NK-92 treated with Interleukin-12 subunit alpha and Interleukin-12 subunit beta, amount 100 ng/mL, for 24 hours (cell line): ENCODE data around the gene RPS6KB1.
"Not testable (repeated sequence)": the region's sequence is repeated elsewhere in the genome, so short reads cannot be mapped to it uniquely, and the experiment has no call there.

ENCODE experiments used
- DNase-seq: peaks from one replicate; lab custom pipeline; 2025; lab: John Stamatoyannopoulos, UW

Gene RPS6KB1

DNA sequence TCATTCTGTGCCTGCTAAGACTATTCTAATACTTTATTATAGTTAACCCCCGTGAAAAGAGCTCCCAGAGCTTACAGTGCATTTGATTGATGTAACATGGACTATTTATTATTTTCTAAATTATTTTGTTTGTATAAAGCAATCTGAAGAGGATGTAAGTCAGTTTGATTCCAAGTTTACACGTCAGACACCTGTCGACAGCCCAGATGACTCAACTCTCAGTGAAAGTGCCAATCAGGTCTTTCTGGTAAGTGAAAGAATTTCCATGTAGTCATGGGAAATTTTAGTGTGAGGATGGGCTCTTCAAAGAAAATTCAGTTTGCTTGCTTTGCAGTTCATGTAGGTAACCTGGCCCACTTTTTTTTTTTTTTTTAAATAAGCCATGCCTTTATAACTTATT lies 47.8 kb downstream of the RPS6KB1 start:
- DNase-seq, result not testable (repeated sequence)

DNA sequence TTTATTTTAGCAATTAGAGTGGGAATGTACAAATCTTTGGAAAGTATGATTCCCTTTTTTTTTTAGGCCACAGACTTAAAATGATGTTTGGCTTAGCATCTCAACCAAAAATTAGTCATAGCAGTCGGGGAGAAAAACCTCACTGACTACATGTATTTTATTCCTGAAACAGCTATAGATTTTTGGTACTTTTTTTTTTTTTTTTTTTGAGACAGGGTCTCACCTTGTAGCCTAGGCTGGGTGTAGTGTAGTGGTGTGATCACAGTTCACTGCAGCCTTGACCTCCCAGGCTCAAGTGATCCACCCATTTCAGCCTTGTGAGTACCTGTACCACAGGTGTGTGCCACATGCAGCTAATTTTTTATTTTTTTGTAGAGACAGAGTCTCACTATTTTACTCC lies 48.2 kb downstream of the RPS6KB1 start:
- DNase-seq, result no peak

DNA sequence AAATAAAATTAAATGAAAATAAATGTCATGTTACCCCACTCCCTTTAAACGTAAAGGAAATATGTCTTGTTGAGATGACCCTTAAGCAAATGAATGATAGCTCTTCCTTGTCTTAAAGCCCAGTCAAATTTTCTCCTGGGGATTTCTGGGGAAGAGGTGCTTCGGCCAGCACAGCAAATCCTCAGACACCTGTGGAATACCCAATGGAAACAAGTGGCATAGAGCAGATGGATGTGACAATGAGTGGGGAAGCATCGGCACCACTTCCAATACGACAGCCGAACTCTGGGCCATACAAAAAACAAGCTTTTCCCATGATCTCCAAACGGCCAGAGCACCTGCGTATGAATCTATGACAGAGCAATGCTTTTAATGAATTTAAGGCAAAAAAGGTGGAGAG lies 53.5 kb downstream of the RPS6KB1 start:
- DNase-seq, result not testable (repeated sequence)

DNA sequence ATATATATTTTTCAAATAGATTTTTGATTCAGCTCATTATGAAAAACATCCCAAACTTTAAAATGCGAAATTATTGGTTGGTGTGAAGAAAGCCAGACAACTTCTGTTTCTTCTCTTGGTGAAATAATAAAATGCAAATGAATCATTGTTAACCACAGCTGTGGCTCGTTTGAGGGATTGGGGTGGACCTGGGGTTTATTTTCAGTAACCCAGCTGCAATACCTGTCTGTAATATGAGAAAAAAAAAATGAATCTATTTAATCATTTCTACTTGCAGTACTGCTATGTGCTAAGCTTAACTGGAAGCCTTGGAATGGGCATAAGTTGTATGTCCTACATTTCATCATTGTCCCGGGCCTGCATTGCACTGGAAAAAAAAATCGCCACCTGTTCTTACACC lies 54.4 kb downstream of the RPS6KB1 start:
- not testable (repeated sequence) for DNase-seq

DNA sequence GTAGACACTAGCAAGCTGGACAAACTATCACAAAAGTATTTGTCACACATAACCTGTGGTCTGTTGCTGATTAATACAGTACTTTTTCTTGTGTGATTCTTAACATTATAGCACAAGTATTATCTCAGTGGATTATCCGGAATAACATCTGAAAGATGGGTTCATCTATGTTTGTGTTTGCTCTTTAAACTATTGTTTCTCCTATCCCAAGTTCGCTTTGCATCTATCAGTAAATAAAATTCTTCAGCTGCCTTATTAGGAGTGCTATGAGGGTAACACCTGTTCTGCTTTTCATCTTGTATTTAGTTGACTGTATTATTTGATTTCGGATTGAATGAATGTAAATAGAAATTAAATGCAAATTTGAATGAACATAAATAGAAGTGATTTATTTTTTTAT lies 57.1 kb downstream of the RPS6KB1 start:
- no peak for DNase-seq

DNA sequence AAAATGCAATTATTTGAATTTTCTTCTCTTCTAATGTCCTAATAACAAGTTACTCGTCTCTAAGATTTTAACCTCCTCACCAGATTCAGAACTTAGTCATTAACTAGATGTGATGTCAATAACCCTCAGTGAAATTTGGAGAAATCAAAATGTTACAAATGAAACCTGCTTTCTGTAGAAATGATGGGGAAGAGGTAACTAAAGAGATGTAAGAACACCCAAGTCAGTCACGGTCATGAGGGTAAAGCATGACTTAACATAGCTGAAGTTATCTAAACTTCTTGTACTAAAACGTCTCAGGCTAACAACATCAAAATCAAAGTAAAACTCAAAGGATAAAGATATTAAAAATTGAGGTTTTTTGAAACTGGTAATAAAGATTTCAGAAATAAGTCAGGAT lies 61.9 kb downstream of the RPS6KB1 start:
- no peak for DNase-seq

DNA sequence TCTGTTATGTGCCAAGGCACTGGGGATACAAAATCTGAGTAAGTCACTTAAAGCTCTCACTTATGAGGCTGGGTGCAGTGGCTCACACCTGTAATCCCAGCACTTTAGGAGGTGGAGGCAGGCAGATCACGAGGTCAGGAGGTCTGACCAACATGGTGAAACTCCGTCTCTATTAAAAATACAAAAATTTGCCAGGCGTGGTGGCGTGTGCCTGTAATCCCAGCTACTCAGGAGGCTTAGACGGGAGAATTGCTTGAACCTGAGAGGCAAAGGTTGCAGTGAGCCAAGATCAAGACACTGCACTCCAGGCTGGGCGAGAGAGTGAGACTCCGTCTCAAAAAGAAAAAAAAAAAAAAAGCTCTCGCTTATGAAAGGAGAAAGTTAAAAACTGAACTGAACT lies 66.7 kb downstream of the RPS6KB1 start:
- not testable (repeated sequence) for DNase-seq

DNA sequence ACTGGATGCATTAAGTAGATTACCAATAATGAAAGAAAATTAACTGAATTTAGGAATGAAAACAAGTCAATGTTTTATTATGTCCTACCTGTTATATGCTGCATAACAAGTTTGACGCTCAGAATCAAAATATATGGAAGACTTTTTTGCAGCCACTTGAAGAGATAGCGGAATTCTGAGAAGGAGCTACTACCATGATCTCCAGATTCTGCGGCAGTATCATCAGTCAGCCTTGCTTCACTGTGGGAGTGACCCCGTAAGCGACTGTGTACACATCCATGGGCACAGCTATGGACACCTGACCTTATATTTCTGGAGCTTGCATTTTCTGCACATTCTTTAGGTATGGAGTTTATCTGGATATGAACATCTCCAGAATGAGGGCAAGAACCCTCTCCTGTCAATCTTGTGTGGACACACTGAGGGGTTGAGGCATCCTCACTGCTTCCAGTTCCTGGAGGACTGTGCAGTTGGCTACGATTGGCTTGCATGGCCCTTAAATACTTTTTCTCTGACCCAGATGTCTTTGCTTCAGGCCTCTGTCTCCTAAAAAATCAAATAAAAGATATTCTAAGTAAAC lies 69.9 kb downstream of the RPS6KB1 start:
- DNase-seq, result no peak

DNA sequence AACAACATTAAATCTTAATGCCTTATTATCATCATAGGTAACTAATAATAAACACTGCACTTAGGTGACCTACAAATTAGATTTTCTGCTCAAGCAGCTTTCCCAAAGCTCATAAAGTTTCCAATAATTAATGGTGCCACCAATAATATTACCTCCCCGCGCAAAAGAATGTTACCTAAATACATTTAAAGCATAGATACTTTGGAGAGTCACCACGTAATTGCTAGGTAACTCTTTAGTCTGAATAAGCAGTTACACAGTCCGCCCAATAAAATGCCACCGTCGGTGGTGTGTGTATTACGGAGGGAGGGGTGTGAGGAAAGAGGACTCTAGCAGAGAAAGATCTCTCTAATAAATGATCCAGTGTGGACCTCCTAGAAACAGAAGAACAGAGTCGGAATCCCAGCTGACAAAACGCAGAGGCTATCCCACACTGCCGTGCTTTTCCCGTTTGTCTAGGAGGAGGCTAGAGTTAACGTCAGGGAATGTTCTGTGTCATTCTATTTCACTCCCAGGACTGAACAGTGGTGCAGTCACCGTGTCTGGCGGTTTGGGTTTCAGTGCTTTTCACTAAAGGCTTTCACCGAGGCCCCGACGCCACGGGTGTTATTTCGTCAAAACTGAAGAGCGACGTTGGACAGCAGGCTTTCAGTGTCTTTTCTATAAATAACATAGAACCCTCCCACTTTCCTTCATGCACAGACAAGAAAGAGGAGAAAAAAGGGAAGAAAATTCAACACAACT lies 71.0 kb downstream of the RPS6KB1 start:
- no peak for DNase-seq

DNA sequence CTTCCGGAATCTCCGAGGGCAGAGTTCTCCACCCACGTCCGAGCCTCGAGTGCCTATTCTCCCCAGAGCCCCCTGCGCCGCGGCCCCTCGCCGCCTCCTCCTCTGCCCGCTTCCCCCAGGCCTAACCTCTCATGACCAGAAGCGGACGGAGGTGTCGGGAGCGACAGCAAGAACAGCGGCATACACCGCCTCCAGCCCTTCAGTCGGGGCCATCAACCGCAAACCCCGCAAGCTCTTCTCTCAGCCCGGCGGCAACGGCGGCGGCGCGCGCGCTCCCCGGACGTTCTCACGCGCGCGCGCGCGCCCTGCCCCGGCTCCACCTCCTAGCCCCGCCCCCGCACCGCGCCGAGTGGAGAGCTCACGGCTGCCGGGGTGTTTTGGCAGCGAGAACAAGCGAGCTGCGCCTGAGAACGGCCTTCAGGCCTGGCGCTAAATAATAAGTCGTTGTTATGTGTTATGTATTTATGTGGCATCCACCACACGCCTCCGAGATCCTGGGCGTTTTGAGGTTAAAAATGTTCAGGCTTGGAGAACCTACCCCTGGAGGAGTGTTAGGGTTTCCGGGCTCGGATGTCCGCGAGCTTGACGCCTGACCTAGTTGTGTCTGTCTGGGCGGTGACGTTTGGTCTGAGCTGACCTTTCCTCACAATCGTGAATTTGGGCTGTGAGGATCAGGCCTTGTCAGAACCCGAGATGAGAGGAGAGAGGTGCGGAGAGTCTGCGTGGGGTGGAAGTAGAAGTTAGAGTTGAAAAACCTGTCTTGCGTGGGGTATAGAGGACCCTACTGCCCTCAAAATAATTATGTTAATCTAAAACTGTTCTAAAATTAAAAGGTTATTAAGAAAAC lies 71.8 kb downstream of the RPS6KB1 start, which contains the start of gene RNFT1:
Gene RNFT1, minus strand, starts transcription at position 259 of the 847 bp plus-strand sequence. Its CDS starts 77 bp downstream, at position 182.
- peak; percentile 77 for DNase-seq

DNA sequence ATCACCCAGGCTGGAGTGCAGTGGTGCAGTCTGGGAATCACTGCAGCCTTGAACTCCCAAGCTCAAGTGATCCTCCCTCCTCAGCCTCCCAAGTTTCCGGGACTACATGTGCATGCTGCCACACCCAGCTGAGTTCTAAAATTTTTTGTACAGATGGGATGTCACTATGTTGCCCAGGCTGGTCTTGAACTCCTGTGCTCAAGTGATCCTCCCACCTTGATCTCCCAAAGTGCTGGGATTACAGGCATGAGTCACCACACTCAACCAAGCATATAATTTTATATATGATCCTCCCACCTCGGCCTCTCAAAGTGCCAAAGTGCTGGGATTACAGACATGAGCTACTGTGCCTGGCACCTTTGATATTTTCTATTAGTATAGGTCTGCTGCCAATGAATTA lies 78.8 kb downstream of the RPS6KB1 start:
- not testable (repeated sequence) for DNase-seq

DNA sequence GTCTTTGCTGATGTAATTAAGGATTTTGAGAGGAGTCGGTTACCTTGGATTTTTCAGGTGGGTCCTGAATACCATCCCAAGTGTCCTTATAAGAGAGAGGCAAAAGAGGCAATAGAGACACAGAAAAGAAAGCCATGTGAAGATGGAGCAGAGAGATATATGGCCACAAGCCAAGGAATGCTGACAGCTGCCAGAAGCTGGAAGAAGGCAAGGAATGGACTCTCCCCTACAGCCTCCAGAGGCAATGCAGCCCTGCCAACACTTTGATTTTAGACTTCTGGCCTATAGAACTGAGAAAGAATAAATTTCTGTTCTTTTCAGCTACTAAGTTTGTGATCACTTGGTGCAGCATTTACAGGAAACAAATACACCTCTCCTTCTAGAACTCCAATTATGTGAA lies 79.9 kb downstream of the RPS6KB1 start:
- DNase-seq, result no peak

DNA sequence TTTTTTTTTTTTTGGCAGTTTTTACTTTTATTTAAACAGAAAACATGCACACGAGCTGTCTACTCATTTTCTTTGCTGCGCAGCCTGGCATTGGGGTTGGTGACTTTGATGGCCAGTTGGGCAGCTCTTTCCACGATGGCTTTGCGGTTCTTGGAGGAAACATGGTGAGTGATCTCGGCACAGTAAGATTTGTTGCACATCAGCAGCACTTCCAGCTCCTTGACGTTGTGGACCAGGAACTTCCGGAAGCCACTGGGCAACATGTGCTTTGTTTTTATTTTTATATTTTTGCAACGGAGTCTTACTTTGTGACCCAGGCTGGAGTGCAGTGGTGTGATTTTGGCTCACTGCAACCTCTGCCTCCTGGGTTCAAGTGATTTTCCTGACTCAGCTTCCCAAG lies 80.6 kb downstream of the RPS6KB1 start:
- not testable (repeated sequence) for DNase-seq

DNA sequence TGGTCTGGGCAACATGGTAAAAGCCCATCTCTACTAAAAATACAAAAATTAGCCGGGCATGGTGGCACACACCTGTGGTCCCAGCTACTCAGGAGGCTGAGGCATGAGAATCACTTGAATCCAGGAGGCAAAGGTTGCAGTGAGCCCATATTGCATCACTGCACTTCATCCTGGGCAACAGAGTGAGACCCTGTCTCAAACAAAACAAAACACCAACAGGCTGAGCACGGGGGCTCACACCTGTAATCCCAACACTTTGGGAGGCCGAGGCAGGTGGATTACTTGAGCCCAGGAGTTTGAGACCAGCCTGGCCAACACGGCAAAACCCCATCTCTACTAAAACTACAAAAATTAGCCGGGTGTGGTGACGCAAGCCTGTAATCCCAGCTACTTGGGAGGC lies 82.2 kb downstream of the RPS6KB1 start:
- not testable (repeated sequence) for DNase-seq

DNA sequence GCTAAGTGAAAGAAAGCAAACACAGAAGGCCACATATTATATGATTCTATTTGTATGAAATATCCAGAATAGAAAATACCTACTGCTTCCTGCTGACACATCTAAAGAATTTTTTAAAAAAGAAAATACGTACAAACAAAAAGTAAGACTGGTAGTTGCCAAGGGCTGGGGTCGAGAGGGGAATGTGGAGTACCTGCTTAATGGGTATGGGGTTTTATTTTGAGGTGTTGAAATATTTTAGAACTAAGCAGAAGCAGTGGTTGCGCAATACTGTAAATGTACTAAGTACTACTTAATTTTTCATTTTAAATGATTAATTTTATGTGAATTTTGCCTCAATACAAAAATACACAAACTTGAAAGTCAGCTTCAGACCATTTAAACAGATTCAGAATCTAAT lies 103.7 kb downstream of the RPS6KB1 start:
- DNase-seq, result not testable (repeated sequence)
